GM18951 (cell line): ENCODE results near the gene LSM7.

Experiments
- POLR2A ChIP-seq: IDR thresholded peaks from 4 replicates; pipeline ENCODE4 v1.6.1; 2011; ENCODE audit warnings: mild to moderate bottlenecking; ENCODE audit not compliant: insufficient read length, insufficient read depth; ENCODE audit errors: extremely low read depth
- in situ Hi-C: fragments of 300-500 bp; cut with MboI; formaldehyde crosslinking; loops from one replicate; pipeline ENCODE4 v1.12.0; 2022; ENCODE audit warnings: low sequenced_read_pairs, mixed read lengths, inconsistent platforms; ENCODE audit not compliant: unreplicated experiment

Gene LSM7

DNA sequence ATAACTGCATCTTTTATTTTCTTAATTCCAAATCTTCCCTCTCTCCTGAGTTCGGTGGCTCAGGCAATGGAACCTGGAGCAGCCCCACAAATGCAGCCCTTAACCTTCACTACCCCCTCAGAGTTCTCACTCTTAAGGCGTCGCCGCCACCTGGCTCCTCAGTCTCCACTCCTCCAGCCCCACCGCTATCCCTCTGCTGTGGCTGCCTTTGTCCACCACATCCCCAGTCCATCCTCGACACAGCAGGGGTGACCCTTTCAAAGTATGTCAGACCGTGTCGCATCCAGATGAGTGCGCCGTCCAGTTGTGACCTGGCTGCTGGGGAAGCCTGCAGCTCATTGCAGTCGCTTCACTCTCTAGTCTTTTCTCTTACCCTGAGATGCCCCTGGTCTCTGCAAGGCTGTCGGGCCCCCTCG, 1.1 kb upstream of the LSM7 start:
- TF ChIP-seq POLR2A, result no peak
- in situ Hi-C loops, result no loop called here

DNA sequence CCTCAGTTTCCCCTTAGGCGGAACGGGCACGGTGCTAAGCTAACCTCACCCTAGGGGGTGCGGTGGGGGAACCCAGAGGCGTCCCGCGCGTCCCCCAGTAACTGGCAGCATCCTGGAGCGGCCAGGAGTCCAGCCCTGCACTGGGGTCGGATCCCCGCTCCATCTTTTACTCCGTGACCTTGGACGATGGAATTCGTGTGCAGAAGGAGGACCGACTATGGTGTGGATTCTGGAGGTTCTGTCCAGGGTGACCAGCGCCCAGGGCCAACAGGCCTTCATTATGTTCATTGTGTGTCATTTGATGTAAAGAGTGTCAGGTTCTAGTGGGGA, 728 bp upstream of the LSM7 start:
- in situ Hi-C loops, result no loop called here
- TF ChIP-seq POLR2A, result no peak

DNA sequence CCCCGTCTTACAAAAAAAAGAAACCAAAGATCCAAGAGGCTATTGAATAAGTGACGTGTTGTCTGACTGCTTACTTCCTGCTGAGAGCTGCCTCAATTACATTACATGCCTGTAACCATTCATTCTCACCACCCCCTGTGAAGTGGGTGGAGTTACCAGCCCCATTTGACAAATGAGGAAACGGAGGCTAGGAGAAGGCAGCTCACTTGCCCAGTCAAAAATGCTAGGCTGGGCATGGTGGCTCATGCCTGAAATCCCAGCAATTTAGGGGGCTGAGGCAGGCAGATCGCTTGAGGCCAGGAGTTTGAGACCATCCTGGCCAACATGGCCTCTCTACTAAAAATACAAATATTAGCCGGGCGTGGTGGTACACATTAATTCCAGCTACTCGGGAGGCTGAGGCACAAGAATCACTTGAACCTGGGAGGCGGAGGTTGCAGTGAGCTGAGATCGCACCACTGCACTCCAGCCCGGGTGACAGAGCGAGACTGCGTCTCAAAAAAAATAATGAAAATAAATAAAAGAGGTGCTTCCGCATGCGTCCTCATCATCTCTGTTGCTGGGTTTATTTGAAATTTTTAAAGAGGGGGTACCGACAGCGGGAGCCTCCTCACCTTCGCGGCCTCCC, 499 bp downstream of the LSM7 start:
- TF ChIP-seq POLR2A, result no peak
- in situ Hi-C loops, result no loop called here

DNA sequence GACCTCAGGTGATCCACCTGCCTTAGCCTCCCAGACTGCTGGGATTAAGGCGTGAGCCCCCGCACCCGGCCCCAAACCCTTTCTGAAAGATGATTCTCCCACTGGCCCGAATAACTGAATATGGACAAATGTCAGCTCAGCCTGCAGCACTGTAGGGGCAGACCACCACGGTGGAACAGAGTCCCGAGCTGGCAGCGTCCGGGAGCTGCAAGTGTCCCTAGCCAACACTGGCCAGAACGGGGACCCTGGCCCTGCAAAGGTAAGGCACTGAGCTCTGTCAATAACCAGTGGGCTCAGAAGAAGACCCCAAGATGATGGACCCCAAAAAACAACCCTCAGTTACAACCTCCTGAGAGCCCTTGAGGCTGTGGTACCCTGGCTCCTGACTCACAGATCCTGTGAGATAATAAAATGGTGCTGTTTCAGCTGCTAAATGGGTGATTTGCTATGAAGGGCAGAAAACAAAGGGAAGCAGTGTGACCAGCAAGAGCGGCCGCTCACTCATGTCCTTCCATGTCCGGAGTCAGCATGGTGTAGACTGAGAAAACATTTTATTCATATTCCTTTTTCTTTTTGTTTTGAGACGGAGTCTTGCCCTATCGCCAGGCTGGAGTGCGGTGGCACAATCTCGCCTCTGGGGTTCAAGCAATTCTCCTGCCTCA, 1.6 kb downstream of the LSM7 start:
- in situ Hi-C loops, result no loop called here
- no peak for TF ChIP-seq POLR2A

DNA sequence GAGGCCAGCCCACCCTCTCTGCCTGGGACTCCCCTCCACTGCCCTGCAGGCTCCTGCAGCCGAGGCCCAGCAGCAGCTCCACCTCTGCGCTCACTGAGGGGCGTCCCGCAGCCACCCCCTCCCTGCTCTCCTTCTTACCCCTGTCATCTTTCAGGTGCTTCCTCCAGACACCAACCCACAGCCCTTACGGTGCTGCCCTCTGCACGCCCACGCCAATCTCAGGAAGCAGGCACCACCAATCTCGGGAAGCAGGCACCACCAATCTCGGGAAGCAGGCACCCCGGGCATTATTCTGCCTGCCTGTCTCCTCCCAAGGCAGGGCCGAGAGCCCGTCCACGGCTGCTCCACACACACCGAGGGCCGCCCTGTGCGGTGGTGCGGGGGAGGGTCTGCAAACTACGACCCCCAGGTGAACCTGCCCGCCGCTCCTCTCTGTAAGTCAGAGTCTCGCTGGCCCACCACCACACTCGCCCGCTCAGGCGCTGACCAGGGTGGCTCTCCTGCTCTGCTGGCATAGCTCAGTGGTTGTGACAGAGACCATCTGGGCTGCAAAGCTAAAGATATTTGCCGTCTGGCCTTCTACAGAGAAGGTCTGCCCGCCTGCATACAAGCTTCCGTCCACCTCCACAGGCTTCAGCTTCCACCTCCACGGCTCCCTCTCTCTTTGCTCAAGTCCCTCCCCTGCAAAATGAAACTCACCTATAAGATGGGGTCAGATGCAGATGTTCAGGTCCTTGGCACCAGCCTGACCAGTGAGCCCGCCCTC, 2.9 kb downstream of the LSM7 start:
- TF ChIP-seq POLR2A, result no peak
- in situ Hi-C loops, result no loop called here

DNA sequence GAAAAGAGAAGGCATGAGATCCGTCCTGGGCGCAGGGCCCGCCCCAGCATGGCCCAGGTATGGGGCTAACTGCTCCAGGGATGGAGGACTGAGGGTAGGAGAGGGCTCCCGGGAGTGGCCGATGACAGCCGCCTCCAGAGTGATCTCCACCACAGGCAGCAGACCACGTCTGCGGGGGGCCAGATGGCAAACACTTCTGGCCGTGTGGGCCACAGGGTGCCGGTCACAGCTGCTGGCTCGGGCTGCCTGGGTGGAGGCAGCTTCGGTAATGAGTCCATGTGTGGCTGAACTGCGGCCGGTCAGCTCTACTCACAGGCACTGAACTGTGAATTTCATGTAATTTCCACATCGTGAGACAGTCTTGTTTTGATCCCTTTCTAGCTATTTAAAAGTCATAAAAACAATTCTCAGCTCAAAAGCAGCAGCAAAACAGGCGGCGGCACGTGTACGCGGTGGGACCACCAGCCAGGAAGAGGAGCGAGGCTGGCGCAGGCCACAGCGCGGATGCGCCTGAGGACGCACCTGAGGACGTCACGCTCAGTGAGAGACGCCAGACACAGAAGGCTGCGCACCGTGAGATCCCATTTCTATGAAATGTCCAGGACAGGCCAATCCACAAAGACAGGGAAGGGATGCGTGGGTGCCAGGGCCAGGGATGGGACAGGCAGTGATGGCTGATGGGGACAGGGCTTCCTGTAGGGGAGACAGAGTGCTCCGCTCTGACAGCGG, 4.0 kb downstream of the LSM7 start:
- TF ChIP-seq POLR2A, result no peak
- in situ Hi-C loops, result no loop called here

DNA sequence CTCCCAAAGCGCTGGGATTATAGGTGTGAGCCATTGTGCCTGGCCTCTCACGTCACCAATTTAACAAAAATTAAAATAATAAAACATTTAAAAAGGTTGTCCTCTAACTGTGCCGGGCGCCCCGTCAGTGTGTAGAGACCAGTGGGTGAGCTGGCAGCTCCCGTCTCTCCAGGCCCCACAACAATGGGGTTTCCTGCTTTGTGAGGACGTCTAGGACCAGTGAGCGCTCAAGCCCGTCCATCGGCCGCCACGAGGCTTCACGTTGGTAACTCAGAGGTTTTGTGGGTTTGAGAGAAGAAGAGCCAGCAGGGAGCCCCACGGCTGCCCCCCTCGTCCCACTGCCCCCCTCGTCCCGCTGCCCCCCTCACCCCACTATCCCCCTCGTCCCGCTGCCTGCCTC, 4.7 kb downstream of the LSM7 start:
- in situ Hi-C loops, result no loop called here
- no peak for TF ChIP-seq POLR2A

DNA sequence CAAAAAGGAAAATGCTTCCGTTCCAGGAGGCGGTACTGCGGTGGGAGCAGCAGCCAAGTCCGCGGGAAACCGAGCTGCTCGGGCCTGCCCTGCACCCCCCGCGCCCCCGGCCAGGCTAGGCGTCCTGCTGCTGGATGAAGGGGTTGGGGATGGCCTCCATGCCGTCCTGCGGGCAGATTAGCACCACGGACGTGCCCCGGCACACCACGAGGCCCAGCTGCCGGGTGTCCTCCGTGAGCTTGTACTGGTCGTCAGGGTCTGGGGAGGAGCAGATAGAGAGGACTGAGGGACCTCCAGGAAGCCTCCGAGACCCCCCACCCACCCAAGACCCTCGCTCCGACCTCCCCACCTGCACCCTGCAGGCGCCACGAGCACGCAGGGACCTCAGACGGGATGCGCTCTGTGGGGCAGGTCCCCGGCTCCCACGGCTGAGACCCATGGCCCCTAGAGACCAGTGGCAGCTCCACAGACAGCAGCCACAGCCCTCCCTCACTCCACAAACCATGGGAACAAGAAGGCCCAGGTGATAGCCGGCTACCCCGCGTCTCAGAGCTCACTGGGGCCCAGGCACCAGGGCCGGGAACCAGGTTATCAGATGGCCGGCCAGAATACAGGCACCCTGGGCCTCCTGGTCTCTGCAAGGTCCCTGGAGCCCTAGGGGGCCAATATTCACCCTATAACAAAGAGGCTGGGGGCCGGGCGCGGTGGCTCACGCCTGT, 6.7 kb downstream of the LSM7 start:
- TF ChIP-seq POLR2A, result no peak
- in situ Hi-C loops, result no loop called here

DNA sequence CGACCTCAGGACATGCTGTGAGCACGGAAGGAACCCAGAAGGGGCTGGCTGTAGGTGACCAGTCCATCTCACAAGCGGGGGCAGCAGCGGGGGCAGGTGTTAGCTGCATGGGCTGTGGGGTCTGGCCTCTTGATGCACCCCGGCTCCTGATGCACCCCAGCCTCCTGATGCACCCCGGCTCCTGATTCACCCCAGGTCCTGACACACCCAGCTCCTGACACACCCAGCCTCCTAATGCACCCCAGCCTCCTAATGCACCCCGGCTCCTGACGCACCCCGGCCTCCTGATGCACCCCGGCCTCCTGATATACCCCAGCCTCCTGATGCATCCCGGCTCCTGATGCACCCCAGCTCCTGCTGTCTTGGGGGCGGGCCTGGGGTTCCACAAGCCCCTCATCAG, 7.4 kb downstream of the LSM7 start:
- TF ChIP-seq POLR2A, result no peak
- in situ Hi-C loops, result no loop called here

DNA sequence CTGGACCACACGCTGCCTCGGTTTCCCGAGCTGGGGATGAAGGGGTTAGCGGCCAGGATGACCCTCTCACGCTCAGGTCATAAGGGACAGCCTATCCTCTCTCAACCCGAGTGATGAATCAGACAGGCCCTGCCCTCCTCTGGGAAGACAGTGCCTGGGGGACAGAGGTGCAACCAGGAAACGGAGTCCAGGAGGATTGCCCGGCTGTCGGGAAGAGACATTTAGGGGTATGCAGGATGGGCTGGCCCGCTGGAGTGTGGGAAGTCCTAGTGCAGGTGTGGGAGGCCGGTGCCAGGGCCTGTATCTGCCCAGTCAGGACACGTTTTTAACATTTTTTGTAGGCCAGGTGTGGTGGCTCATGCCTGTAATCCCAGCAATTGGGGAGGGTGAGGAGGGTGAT, 8.3 kb downstream of the LSM7 start:
- in situ Hi-C loops, result no loop called here
- TF ChIP-seq POLR2A, result no peak

DNA sequence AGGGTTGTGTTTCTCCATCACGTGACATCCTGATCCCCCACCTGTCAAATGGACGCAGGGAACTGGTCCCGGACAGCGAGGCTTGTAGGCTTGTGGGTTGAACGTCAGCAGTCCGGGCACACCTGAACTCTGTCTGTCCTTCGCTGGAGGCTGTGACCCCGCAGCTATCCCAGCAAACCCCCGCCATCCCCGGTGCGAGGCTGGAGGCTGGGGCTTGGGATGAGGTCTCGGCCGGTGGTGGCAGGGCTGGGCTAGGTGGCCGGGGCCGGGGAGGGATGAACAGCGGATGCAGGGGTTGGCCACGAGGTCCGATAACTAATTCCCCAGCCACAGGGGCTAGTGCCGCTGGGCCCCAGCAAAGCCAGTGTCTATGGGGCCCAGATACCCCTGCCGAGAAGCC, 8.8 kb downstream of the LSM7 start:
- no peak for TF ChIP-seq POLR2A
- in situ Hi-C loops, result no loop called here

DNA sequence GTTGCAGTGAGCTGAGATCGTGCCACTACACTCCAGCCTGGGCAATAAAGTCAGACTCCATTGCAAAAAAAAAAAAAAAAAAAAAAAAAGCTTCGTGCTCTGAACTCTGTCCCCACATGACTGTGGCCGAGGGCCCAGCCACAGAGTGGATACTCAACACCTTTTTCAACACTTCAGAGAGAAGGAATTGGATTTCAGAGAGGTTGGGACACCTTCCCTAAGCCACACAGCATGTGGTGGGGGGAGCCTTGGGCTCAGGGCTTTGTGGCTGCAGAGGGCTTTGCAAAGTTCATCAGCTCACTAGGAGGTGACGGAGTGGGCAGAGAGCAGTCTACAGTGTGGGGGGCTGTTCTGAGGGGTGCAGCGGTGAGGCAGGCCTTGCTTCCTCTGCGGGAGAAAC, 9.5 kb downstream of the LSM7 start:
- in situ Hi-C loops, result no loop called here
- no peak for TF ChIP-seq POLR2A

DNA sequence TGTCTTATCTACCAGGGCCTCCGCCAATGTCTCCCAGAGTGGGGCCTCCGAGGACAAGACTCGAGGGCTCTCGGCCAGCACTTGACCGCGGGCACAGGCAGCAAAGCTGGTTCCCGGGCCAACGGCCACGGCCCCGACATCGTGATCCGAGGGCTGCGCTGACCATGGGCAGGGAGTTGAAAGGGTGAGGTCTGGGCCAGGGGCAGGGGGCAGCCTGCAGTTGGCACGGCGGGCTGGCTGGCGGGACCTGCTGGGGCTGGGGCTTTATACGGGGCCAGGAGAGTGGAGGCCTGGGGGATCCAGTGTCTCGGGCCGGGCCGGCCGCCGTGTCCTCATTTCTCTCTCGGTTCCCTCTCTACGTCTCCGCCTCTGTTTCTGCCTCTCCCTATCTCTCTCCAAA, 10.6 kb downstream of the LSM7 start:
- in situ Hi-C loops, result no loop called here
- TF ChIP-seq POLR2A, result no peak
